GM13977 (cell line): ENCODE measurements around the gene UBN1.

Experiments used
- DNase-seq: peaks from one replicate; pipeline ENCODE4 v3.0.0; 2012; ENCODE audit warnings: low spot score
- CTCF ChIP-seq: IDR thresholded peaks from 2 replicates; pipeline ENCODE4 v1.5.1; 2012; ENCODE audit warnings: mild to moderate bottlenecking, control low read depth; ENCODE audit not compliant: insufficient read depth; ENCODE audit errors: extremely low read depth, missing control alignments
- in situ Hi-C: fragments of 300-500 bp; cut with MboI; formaldehyde crosslinking; loops from one replicate; pipeline ENCODE4 v1.12.0; 2022; ENCODE audit warnings: low sequenced_read_pairs, low pct_unique_long_range_greater_than_20kb, mixed read lengths, inconsistent platforms; ENCODE audit not compliant: unreplicated experiment

The UBN1 gene

GRCh38 chr16:4846901-4847773 lies at the start of gene UBN1, which contains the start of gene GLYR1:
Gene UBN1 (plus strand): TSS chr16:4847481. CDS start chr16:4852918, 5,437 bp downstream.
Gene GLYR1 (minus strand): TSS chr16:4847288. CDS start chr16:4847265, 23 bp downstream.
- in situ Hi-C loops = no loop called here
- DNase-seq = peak; percentile 99
- no peak for TF ChIP-seq CTCF

GRCh38 chr16:4797805-4798252 lies 49.5 kb upstream of the UBN1 start:
- no peak for TF ChIP-seq CTCF
- no peak for DNase-seq
- in situ Hi-C loops = no loop called here

- no peak for DNase-seq
- TF ChIP-seq CTCF = no peak
- in situ Hi-C loops = no loop called here
Measured at GRCh38 chr16:4798456-4798855, 48.8 kb upstream of the UBN1 start.

GRCh38 chr16:4799171-4799855 lies 48.0 kb upstream of the UBN1 start:
- in situ Hi-C loops = no loop called here
- DNase-seq = no peak
- no peak for TF ChIP-seq CTCF

- in situ Hi-C loops = no loop called here
- peak; percentile 41 for DNase-seq
- no peak for TF ChIP-seq CTCF
Measured at GRCh38 chr16:4800290-4801041, 46.8 kb upstream of the UBN1 start.
